Epithelial cell of esophagus (primary cell): Measurements from ENCODE around the gene MAD1L1.

ENCODE experiments used
- DNase-seq: peaks from one replicate; pipeline ENCODE4 v3.0.0; 2010; ENCODE audit warnings: low read depth
- H3K4me3 ChIP-seq: 2 replicates; pipeline ENCODE4 v1.5.1; 2011; ENCODE audit warnings: mild to moderate bottlenecking, low read length, control low read depth
- TF ChIP-seq, protein P1 (sequence below): IDR thresholded peaks from 2 replicates; pipeline ENCODE4 v1.5.1; 2011; ENCODE audit warnings: low read depth, mild to moderate bottlenecking, low read length, control low read depth, inconsistent platforms; ENCODE audit not compliant: insufficient read depth; ENCODE audit errors: missing control alignments

MAD1L1 gene

DNA sequence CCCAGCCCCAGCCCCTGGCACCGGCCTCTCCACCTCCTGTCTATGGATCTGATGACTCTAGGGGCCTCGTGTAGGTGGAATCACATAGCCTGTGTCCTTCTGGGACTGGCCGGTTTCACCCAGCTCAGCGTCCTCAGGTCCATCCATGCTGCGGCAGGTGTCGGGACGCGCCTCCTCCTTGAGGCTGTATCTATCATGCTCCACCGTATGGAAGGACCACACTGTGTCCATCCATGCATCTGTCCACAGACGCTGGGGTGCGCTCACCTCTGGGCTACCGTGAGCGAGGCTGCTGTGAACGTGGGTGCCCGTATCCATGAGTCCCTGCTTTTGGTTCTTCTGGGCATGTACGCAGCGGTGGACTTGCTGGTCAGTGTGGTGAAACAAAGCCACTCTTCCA is 281.1 kb downstream of the MAD1L1 start:
- TF ChIP-seq, protein P1, sequence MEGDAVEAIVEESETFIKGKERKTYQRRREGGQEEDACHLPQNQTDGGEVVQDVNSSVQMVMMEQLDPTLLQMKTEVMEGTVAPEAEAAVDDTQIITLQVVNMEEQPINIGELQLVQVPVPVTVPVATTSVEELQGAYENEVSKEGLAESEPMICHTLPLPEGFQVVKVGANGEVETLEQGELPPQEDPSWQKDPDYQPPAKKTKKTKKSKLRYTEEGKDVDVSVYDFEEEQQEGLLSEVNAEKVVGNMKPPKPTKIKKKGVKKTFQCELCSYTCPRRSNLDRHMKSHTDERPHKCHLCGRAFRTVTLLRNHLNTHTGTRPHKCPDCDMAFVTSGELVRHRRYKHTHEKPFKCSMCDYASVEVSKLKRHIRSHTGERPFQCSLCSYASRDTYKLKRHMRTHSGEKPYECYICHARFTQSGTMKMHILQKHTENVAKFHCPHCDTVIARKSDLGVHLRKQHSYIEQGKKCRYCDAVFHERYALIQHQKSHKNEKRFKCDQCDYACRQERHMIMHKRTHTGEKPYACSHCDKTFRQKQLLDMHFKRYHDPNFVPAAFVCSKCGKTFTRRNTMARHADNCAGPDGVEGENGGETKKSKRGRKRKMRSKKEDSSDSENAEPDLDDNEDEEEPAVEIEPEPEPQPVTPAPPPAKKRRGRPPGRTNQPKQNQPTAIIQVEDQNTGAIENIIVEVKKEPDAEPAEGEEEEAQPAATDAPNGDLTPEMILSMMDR, result no peak
- no peak for DNase-seq
- H3K4me3 ChIP-seq, result no peak overlapping the region

DNA sequence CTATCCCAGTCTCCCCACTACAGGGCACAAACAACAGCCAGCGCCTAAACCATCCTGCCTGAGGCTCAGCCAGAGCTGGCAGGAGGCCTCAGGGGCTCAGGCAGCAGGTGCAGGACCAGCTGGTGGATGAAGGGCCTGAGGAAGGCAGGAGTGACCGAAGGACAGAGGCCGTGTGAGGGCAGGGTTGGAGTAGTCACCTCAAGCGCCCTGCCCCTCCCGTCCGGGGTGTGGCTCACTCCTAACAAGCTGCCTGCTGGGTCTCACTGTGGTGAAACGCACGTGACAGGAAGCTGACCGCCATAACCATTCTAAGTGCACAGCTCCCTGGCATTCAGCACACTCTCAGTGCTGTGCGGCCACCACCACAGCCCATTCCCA is 281.6 kb downstream of the MAD1L1 start:
- TF ChIP-seq, protein P1, result no peak
- no peak for DNase-seq
- no peak overlapping the region for H3K4me3 ChIP-seq

DNA sequence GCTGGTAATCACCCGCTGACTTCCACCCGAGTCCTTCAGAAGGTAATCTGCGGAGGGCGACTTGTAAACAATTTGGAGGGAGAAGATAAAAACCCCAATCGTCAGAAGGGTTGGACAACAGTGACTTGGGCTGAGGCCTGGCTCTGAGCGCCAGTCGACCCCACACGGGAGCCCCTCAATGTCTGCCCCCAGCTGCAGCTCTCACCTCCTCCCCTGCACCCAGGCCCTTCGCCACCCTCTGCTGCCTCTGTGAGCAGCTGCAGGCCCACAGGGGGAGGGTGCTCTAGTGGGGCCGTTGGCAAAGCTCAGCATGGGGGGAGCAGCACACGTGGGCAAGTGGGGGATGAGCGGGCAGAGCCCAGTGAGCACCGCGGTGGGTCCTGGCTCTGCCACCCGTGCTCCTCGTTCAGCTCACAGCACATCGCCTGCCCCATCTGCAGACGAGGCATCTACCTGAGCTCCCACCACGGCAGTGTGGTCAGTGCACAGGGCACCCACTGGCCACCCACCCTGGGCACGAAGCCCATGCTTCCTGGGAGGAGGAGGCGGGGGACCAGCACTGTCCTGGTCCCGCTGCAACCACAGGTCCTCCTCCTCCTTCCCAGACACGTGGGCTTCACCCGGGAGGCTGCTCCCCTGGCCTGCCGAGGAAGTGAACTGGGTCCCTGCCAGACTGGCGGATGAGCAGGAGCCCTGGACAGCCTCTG is 282.1 kb downstream of the MAD1L1 start:
- TF ChIP-seq, protein P1, result no peak
- H3K4me3 ChIP-seq, result no peak overlapping the region

DNA sequence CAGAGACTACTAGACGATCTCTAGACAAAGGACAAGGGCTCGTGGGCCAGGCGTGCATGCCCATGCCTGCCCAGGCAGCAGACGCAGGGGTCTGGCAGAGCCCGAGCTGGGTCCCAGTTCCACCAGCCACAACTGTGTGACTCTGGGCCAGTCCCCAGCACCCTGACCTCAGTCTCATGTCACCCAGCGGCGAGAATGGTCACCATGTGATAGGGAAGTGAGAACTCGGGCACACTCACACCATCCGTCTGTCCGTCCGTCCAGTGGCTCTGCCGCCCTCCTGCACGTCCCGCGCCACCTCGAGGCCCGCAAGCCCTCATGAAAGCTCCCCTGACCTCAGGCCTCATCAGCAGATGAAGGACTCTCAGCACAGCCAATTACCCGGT is 282.7 kb downstream of the MAD1L1 start:
- no peak for DNase-seq
- TF ChIP-seq, protein P1, result no peak
- no peak overlapping the region for H3K4me3 ChIP-seq

More for the DNA sequence above, 282.1 kb downstream of the MAD1L1 start:
- DNase-seq, result no peak

DNA sequence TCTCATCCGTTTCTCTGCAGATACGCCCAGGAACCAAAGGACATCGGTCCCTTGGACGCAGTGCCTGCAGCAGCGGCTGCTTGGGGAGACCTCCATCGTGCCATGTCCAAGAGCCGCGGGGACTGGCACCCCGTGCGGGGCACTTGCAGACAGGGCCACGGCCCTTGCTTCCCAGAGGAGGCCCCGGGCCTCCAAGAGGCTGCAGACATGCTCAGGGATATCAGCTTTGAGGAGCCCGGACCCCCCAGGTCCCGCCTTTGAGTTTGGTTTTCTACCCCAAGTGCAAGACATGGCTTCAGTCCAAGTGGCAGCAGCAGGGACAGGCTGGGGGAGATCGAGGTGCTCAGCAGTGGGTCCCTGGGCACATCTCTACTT is 283.1 kb downstream of the MAD1L1 start:
- DNase-seq, result no peak
- no peak overlapping the region for H3K4me3 ChIP-seq
- TF ChIP-seq, protein P1, result no peak

DNA sequence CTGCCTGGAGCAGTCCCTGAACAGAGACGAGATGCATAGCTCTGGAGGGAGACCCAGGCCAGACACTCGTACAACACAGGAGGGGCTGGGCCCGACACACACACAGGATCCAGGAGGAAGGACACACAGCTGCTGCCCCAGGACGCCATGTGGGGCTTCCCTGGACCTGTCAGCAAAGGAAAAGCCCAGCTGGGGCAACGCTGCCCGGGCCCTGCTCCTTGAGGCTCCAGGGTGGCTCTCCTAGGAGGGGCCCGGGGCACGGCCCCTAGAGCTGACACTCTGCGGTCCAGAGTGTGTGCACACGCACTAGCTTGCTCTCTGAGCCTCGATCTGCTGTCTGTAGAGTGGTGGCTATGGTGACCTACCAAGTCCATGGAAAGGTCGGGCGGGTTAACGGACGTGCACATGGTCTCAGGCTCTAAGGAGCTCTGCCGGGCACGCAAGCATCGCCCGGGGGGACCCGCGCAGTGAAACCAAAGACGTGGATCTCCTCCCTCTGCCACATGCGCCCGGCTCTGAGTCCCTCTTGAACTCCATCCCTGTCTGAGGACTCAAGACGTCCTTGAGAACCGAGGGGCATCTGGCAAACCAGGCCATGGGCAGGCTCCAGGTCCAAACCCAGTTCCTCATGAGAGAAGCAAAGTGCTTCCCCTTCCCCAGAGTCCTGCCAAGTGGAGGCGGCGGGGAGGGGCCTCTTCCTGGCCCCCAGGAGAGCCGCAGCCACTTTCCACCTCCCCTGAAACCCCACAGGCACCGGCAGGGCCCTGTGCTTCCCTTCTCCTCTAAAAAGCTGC is 283.7 kb downstream of the MAD1L1 start:
- DNase-seq, result no peak
- TF ChIP-seq, protein P1, result no peak

More for the DNA sequence above, 283.7 kb downstream of the MAD1L1 start:
- H3K4me3 ChIP-seq, result no peak overlapping the region
